Liver (tissue), 9 donors: ENCODE results near the gene PDE9A. TPM values are rescaled to one million over a fixed set of nuclear protein-coding genes. Genes with fewer than 3 reads are reported as not detected.
"Not testable (repeated sequence)": the region's sequence is repeated elsewhere in the genome, so short reads cannot be mapped to it uniquely, and the experiment has no call there.

Source experiments
- DNase-seq: peaks from one replicate; pipeline ENCODE4 v3.0.0-alpha.2; 2017; ENCODE audit warnings: low spot score
- H3K27ac ChIP-seq, 2 donors: one replicate each; pipeline ENCODE4 v1.7.0; 2013; ENCODE audit warnings: inconsistent platforms in 2 of 2, low read length in 2 of 2, control low read depth in 1 of 2, low read depth in 1 of 2, mild to moderate bottlenecking in 1 of 2
- H3K27me3 ChIP-seq, 4 donors: one replicate each; pipeline versions ENCODE4 v1.6.1 to v1.7.0; 2013; ENCODE audit warnings: low read length in 3 of 4, inconsistent platforms in 1 of 4, mild to moderate bottlenecking in 1 of 4, moderate library complexity in 1 of 4; ENCODE audit not compliant: control insufficient read depth in 4 of 4, insufficient read depth in 4 of 4
- H3K36me3 ChIP-seq, 4 donors: one replicate each; pipeline versions ENCODE4 v1.6.1 to v1.7.0; 2013; ENCODE audit warnings: low read length in 3 of 4, mild to moderate bottlenecking in 3 of 4, low read depth in 1 of 4, moderate library complexity in 1 of 4; ENCODE audit not compliant: control insufficient read depth in 4 of 4, insufficient read depth in 3 of 4
- H3K4me1 ChIP-seq, 4 donors: one replicate each; pipeline versions ENCODE4 v1.6.1 to v1.7.0; 2013; ENCODE audit warnings: low read length in 3 of 4, mild to moderate bottlenecking in 3 of 4, moderate library complexity in 1 of 4; ENCODE audit not compliant: control insufficient read depth in 4 of 4, insufficient read depth in 4 of 4
- H3K4me3 ChIP-seq, 3 donors: one replicate each; pipeline versions ENCODE4 v1.6.1 to v1.7.0; 2013; ENCODE audit warnings: low read length in 3 of 3, control low read depth in 1 of 3, low read depth in 1 of 3, mild to moderate bottlenecking in 1 of 3
- H3K9ac ChIP-seq, 2 donors: one replicate each; pipeline ENCODE4 v1.7.0; 2013; ENCODE audit warnings: low read length in 2 of 2, mild to moderate bottlenecking in 2 of 2, moderate library complexity in 2 of 2, control low read depth in 1 of 2, low read depth in 1 of 2
- H3K9me3 ChIP-seq, 4 donors: one replicate each; pipeline versions ENCODE4 v1.6.1 to v1.7.0; 2013; ENCODE audit warnings: low read length in 3 of 4; ENCODE audit not compliant: control insufficient read depth in 4 of 4
- ATF3 ChIP-seq: IDR thresholded peaks from 2 replicates; pipeline ENCODE4 v1.6.1; 2016; ENCODE audit warnings: antibody characterized with exemption
- CTCF ChIP-seq: fragments of 150-350 bp; IDR thresholded peaks from 2 replicates; pipeline ENCODE4 v1.5.1; 2017; ENCODE audit warnings: improper control_type of control experiment, low read depth, low read length; ENCODE audit not compliant: missing input control
- EGR1 ChIP-seq, 2 donors: IDR thresholded peaks; 2 replicates each; pipeline ENCODE4 v1.6.1; 2016 to 2018; ENCODE audit warnings: antibody characterized with exemption in 2 of 2, low read depth in 2 of 2
- FOXA2 ChIP-seq: IDR thresholded peaks from 2 replicates; pipeline ENCODE4 v1.6.1; 2016; ENCODE audit warnings: antibody characterized with exemption
- HNF4A ChIP-seq, 2 donors: conservative IDR thresholded peaks; 2 replicates each; pipeline ENCODE4 v1.6.1; 2016; ENCODE audit warnings: antibody characterized with exemption in 2 of 2, mild to moderate bottlenecking in 2 of 2
- MAX ChIP-seq: IDR thresholded peaks from 2 replicates; pipeline ENCODE4 v1.6.1; 2016; ENCODE audit warnings: antibody characterized with exemption
- NR2F2 ChIP-seq: IDR thresholded peaks from 2 replicates; pipeline ENCODE4 v1.6.1; 2016; ENCODE audit warnings: antibody characterized with exemption
- RAD21 ChIP-seq, 2 donors: IDR thresholded peaks; 2 replicates each; pipeline ENCODE4 v1.6.1; 2016; ENCODE audit warnings: antibody characterized with exemption in 2 of 2, mild to moderate bottlenecking in 2 of 2
- REST ChIP-seq: IDR thresholded peaks from 2 replicates; pipeline ENCODE4 v1.6.1; 2016; ENCODE audit warnings: antibody characterized with exemption, mild to moderate bottlenecking
- RXRA ChIP-seq, 2 donors: IDR thresholded peaks; 2 replicates each; pipeline ENCODE4 v1.6.1; 2017 to 2018; ENCODE audit warnings: antibody characterized with exemption in 2 of 2, mild to moderate bottlenecking in 1 of 2
- SP1 ChIP-seq: IDR thresholded peaks from 2 replicates; pipeline ENCODE4 v1.6.1; 2018; ENCODE audit warnings: antibody characterized with exemption, mild to moderate bottlenecking
- YY1 ChIP-seq: IDR thresholded peaks from 2 replicates; pipeline ENCODE4 v1.6.1; 2016; ENCODE audit warnings: antibody characterized with exemption, mild to moderate bottlenecking
- WGBS: extraction: QIAGEN DNeasy Blood & Tissue Kit; methylation state at CpG from one replicate; pipeline ENCODE4 v1.1.7; 2013; 5-methylcytosine and 5-hydroxymethylcytosine counted together
- polyA plus RNA-seq, 2 donors: library from polyadenylated mRNA; stranded (reverse) in 1 of 2; unstranded in 1 of 2; fragments of 200-250 nt in 1 of 2; fragments of >200 nt in 1 of 2; fragmentation: Nextera tagmentation in 1 of 2; extraction: Ambion mirVana in 1 of 2; gene quantifications; one replicate each; pipeline versions ENCODE4 v1.2.1 to v1.2.3, GENCODE V29; 2013 to 2015
- total RNA-seq, 2 donors: library from RNA; depleted of rRNA; stranded (reverse); fragments of >200 nt; gene quantifications; one replicate each; pipeline ENCODE4 v1.2.3, GENCODE V29; 2014
- donor health status: healthy.
- donor health status: healthy.
- donor health status: healthy.
- donor health status: healthy.
- donor health status: healthy.

The PDE9A gene
- total and polyA plus RNA-seq, 4 donors, result 1.5 to 4.2 (median 2.7) TPM

DNA sequence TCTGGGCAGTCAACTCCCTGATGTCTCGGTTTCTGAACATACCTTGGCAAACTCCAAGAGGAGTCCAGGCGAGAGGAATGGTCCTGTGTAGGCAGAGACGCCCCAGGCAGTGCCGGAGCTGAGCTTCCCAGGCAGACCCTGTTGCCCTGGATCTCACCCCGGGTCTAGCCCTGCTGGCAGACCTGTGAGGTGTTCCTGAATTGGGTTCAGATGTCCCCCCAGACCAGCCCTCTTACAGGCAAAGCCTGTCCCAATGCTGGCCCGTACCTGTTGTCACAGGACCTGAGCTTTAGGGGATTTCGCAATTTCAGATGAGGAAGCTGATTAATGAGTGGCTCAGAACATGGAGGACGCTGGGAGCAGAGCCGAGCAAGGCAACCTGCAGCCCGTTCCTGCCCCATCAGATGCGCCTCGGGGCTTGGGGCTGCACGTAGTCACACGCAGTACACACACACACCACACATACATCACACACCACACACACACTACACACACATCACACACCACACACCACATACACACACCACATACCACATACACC is 38.5 kb upstream of the PDE9A start (continued):
- no peak for TF ChIP-seq MAX
- TF ChIP-seq ATF3, result no peak
- TF ChIP-seq EGR1 (IDR thresholded peaks at IDR 0.05; ENCODE audit: low read depth in 2 of 2), result no peak
- TF ChIP-seq RAD21 (IDR thresholded peaks at IDR 0.05), result peak in 1 of 2 donors; percentile 23
- peak in 1 of 2 donors; percentile 36 for TF ChIP-seq RXRA (IDR thresholded peaks at IDR 0.05)

DNA sequence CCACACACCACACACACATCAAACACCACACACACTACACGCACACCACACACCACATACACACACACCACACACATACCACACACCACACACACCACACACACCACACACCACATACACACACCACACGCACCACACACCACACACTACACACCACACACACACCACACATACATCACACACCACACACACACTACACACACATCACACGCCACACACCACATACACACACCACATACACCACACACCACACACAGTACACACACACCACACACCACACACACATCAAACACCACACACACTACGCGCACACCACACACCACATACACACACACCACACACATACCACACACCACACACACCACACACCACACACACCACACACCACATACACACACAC is 38.0 kb upstream of the PDE9A start:
- not testable (repeated sequence) for H3K27ac ChIP-seq, DNase-seq, H3K36me3 ChIP-seq, H3K9me3 ChIP-seq, H3K27me3 ChIP-seq, H3K9ac ChIP-seq, H3K4me3 ChIP-seq
- H3K4me1 ChIP-seq, result peaks cover 0 to 12% (median 3%) of the 10 kb centered on the region in 4 donors
- WGBS, result 64% methylated on average over 5 of the region's 5 CpGs

GRCh38 chr21:42615924-42616323 is 37.5 kb upstream of the PDE9A start:
- TF ChIP-seq CTCF, result no peak
- TF ChIP-seq REST, result no peak
- no peak for TF ChIP-seq FOXA2
- DNase-seq, result no peak
- Histone ChIP-seq H3K27me3 (no peaks in the 10 kb centered on the region), H3K36me3 (no peaks in the 10 kb centered on the region), H3K4me1 (peaks cover 0 to 12% (median 3%) of the 10 kb centered on the region in 4 donors), H3K4me3 (no peak overlapping the region), H3K27ac (no peak overlapping the region), H3K9ac (no peak overlapping the region), H3K9me3 (no peaks in the 10 kb centered on the region)
- WGBS, result 62% methylated on average over 3 of the region's 3 CpGs

GRCh38 chr21:42616446-42616845 is 37.0 kb upstream of the PDE9A start:
- Histone ChIP-seq H3K27ac (no peak overlapping the region), H3K9me3 (no peaks in the 10 kb centered on the region), H3K27me3 (no peaks in the 10 kb centered on the region), H3K36me3 (no peaks in the 10 kb centered on the region), H3K4me1 (peaks cover 0 to 12% (median 3%) of the 10 kb centered on the region in 4 donors), H3K4me3 (no peak overlapping the region), H3K9ac (no peak overlapping the region)
- no peak for DNase-seq
- WGBS, result 17% methylated on average over 18 of the region's 18 CpGs
- TF ChIP-seq CTCF (no peak), REST (no peak), SP1 (no peak), RAD21 (IDR thresholded peaks at IDR 0.05) (no peak), NR2F2 (no peak), YY1 (no peak), HNF4A (conservative IDR thresholded peaks at IDR 0.05) (no peak), RXRA (IDR thresholded peaks at IDR 0.05) (no peak)
